ENCODE data around the gene LRIG3.

DNA sequence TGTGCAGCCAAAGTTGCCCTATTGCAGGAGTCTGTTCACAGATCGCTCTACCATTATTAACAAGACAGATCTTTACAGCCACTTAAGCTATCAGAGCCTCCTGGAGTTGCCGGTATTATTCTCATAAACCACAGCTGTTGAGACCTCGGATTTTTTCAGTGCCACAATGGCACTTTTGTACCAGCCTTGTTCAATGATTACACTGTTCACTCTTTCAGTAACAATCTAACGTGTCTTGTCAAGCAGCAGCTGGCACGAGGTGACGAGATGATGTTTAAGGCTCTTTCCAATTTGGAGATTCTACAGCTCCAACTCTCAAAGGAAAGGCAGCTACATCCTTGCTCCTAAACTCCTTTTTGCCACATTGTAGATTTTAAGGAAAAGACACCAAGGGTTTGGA is 30.7 kb downstream of the LRIG3 start:
- TF ChIP-seq POLR2A (IDR thresholded peaks at IDR 0.05; ENCODE audit: low read depth) = no peak
- TF ChIP-seq EP300 (IDR thresholded peaks at IDR 0.05) = no peak
